ENCODE data around the gene PRCC. TPM values are rescaled to one million over a fixed set of nuclear protein-coding genes. Genes with fewer than 3 reads are reported as not detected.

PRCC gene
- total and polyA plus RNA-seq, 2 of the 13 experiments (the other 11 are each of a cell fraction or from before 2014, with no cell fraction given) = 24.2 to 40.5 TPM

DNA sequence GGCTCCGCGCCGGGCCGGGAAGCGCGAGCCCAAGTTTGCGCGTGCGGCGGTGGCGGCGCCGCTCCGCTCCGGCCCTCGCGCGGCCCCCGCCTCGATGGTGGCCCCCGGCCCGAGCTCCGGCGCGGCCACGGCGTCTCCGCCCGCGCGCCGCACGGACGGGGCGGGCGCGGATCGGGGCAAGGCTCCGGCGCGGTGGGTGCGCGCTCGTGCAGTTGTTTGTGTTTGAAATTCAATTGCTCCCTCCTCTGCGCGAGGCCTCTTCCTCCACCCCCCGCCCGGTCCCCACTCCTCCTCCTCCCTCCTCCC lies 15.9 kb upstream of the PRCC start, which contains the start of gene HDGF (continued):
- TF ChIP-seq POLR2AphosphoS5 (IDR thresholded peaks at IDR 0.05; ENCODE audit: low read depth, low read length) (peak; percentile 4; the same call in 1 of the 2 replicates), HOXA9 (CRISPR knock-in tag; IDR thresholded peaks at IDR 0.05; ENCODE audit: borderline replicate concordance) (no peak; the same call in 1 of the 2 replicates), DMTF1 (CRISPR knock-in tag; IDR thresholded peaks at IDR 0.05) (no peak), KAT7 (CRISPR knock-in tag; IDR thresholded peaks at IDR 0.05; ENCODE audit: borderline replicate concordance) (peak; percentile 8; the same call in 1 of the 2 replicates), TSC22D2 (CRISPR knock-in tag; IDR thresholded peaks at IDR 0.05; ENCODE audit: borderline replicate concordance) (no peak), ZNF101 (CRISPR knock-in tag; IDR thresholded peaks at IDR 0.05; ENCODE audit: borderline replicate concordance, low read depth) (no peak), ATF7-NPFF (CRISPR knock-in tag; IDR thresholded peaks at IDR 0.05; ENCODE audit: low read depth) (0 out of 2 replicates have a peak, but pooled peaks have one; percentile 10), CCDC6 (CRISPR knock-in tag; IDR thresholded peaks at IDR 0.05) (no peak), MTF2 (CRISPR knock-in tag; IDR thresholded peaks at IDR 0.05; ENCODE audit: borderline replicate concordance) (no peak), ZNF790 (CRISPR knock-in tag; IDR thresholded peaks at IDR 0.05; ENCODE audit: borderline replicate concordance) (no peak), DNMT1 (CRISPR knock-in tag; IDR thresholded peaks at IDR 0.05) (no peak), HNF1A (IDR thresholded peaks at IDR 0.05; ENCODE audit: low read depth) (no peak), HNF1A (CRISPR knock-in tag; IDR thresholded peaks at IDR 0.05; ENCODE audit: borderline replicate concordance) (no peak), MYC (CRISPR knock-in tag; IDR thresholded peaks at IDR 0.05; ENCODE audit: borderline replicate concordance) (peak; percentile 38; the same call in 1 of the 2 replicates), NFKB2 (CRISPR knock-in tag; IDR thresholded peaks at IDR 0.05; ENCODE audit: borderline replicate concordance) (no peak), RCOR2 (CRISPR knock-in tag; IDR thresholded peaks at IDR 0.05) (no peak), POGZ (CRISPR knock-in tag; IDR thresholded peaks at IDR 0.05) (no peak), RBFOX2 (IDR thresholded peaks at IDR 0.05; ENCODE audit: low read depth, low read length) (peak; percentile 60; the same call in 1 of the 2 replicates), ZNF383 (CRISPR knock-in tag; IDR thresholded peaks at IDR 0.05; ENCODE audit: borderline replicate concordance) (no peak)
- TF ChIP-seq, protein P1, sequence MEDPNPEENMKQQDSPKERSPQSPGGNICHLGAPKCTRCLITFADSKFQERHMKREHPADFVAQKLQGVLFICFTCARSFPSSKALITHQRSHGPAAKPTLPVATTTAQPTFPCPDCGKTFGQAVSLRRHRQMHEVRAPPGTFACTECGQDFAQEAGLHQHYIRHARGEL (CRISPR knock-in tag; IDR thresholded peaks at IDR 0.05) = no peak
- TF ChIP-seq, protein P2, sequence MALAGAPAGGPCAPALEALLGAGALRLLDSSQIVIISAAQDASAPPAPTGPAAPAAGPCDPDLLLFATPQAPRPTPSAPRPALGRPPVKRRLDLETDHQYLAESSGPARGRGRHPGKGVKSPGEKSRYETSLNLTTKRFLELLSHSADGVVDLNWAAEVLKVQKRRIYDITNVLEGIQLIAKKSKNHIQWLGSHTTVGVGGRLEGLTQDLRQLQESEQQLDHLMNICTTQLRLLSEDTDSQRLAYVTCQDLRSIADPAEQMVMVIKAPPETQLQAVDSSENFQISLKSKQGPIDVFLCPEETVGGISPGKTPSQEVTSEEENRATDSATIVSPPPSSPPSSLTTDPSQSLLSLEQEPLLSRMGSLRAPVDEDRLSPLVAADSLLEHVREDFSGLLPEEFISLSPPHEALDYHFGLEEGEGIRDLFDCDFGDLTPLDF (CRISPR knock-in tag; IDR thresholded peaks at IDR 0.05) = 0 out of 2 replicates have a peak, but pooled peaks have one; percentile 14
- TF ChIP-seq, protein P3, sequence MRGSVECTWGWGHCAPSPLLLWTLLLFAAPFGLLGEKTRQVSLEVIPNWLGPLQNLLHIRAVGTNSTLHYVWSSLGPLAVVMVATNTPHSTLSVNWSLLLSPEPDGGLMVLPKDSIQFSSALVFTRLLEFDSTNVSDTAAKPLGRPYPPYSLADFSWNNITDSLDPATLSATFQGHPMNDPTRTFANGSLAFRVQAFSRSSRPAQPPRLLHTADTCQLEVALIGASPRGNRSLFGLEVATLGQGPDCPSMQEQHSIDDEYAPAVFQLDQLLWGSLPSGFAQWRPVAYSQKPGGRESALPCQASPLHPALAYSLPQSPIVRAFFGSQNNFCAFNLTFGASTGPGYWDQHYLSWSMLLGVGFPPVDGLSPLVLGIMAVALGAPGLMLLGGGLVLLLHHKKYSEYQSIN (CRISPR knock-in tag; IDR thresholded peaks at IDR 0.05; ENCODE audit: borderline replicate concordance) = no peak
